Activated naive CD4-positive, alpha-beta T cell treated with anti-CD3 and anti-CD28 coated beads, Interleukin-2, amount 10 ng/mL, durations not matched to agents 7 days and 5 days (primary cell): ENCODE results near the gene DCDC2.
"Not testable (repeated sequence)": the region's sequence is repeated elsewhere in the genome, so short reads cannot be mapped to it uniquely, and the experiment has no call there.

Experiments used
- CTCF ChIA-PET: fragments of 350-600 bp; sonication (Branson Sonifier 250); formaldehyde crosslinking; loops from one replicate; lab custom pipeline; 2021; ENCODE audit warnings: antibody characterized with exemption; lab: Charles Lee
- DNase-seq: peaks from one replicate; pipeline ENCODE4 v3.0.0-alpha.2; 2020
- H3K27ac Mint-ChIP-seq: one replicate; pipeline ENCODE4 v1.8.0; 2021; ENCODE audit warnings: mild to moderate bottlenecking, moderate library complexity, mixed read lengths
- H3K27me3 Mint-ChIP-seq: one replicate; pipeline ENCODE4 v1.8.0; 2021; ENCODE audit warnings: mild to moderate bottlenecking, mixed read lengths
- H3K36me3 Mint-ChIP-seq: one replicate; pipeline ENCODE4 v1.8.0; 2021; ENCODE audit warnings: mixed read lengths
- H3K4me1 Mint-ChIP-seq: one replicate; pipeline ENCODE4 v1.8.0; 2021; ENCODE audit warnings: mixed read lengths
- H3K4me3 Mint-ChIP-seq: one replicate; pipeline ENCODE4 v1.8.0; 2021; ENCODE audit warnings: mild to moderate bottlenecking, moderate library complexity, mixed read lengths
- H3K9me3 Mint-ChIP-seq: one replicate; pipeline ENCODE4 v1.8.0; 2021; ENCODE audit warnings: mixed read lengths

DCDC2 gene

GRCh38 chr6:24325978-24326377, 31.9 kb downstream of the DCDC2 start:
- CTCF ChIA-PET = no interaction called here
- no peak overlapping the region for H3K4me3 Mint-ChIP-seq
- no peaks in the 10 kb centered on the region for H3K27me3 Mint-ChIP-seq
- DNase-seq = no peak
- H3K27ac Mint-ChIP-seq = no peak overlapping the region
- no peaks in the 10 kb centered on the region for H3K36me3 Mint-ChIP-seq
- H3K9me3 Mint-ChIP-seq = no peaks in the 10 kb centered on the region
- no peaks in the 10 kb centered on the region for H3K4me1 Mint-ChIP-seq

GRCh38 chr6:24324617-24325016, 33.2 kb downstream of the DCDC2 start:
- H3K27ac Mint-ChIP-seq = no peak overlapping the region
- no peak for DNase-seq

GRCh38 chr6:24323632-24324337, 34.1 kb downstream of the DCDC2 start:
- CTCF ChIA-PET = no interaction called here
- no peak overlapping the region for H3K4me3 Mint-ChIP-seq
- H3K36me3 Mint-ChIP-seq = no peaks in the 10 kb centered on the region
- H3K27ac Mint-ChIP-seq = no peak overlapping the region
- H3K4me1 Mint-ChIP-seq = no peaks in the 10 kb centered on the region
- H3K9me3 Mint-ChIP-seq = no peaks in the 10 kb centered on the region
- no peak for DNase-seq
- H3K27me3 Mint-ChIP-seq = no peaks in the 10 kb centered on the region

More at GRCh38 chr6:24324617-24325016, 33.2 kb downstream of the DCDC2 start:
- no peaks in the 10 kb centered on the region for H3K4me1 Mint-ChIP-seq
- no peaks in the 10 kb centered on the region for H3K27me3 Mint-ChIP-seq
- no peaks in the 10 kb centered on the region for H3K36me3 Mint-ChIP-seq
- CTCF ChIA-PET = no interaction called here
- no peak overlapping the region for H3K4me3 Mint-ChIP-seq
- H3K9me3 Mint-ChIP-seq = no peaks in the 10 kb centered on the region

GRCh38 chr6:24322924-24323323, 34.9 kb downstream of the DCDC2 start:
- CTCF ChIA-PET = no interaction called here
- Mint-ChIP-seq H3K4me3 (no peak overlapping the region), H3K36me3 (no peaks in the 10 kb centered on the region), H3K4me1 (no peaks in the 10 kb centered on the region), H3K9me3 (no peaks in the 10 kb centered on the region), H3K27ac (no peak overlapping the region), H3K27me3 (no peaks in the 10 kb centered on the region)
- DNase-seq = no peak

- H3K27ac Mint-ChIP-seq, H3K9me3 Mint-ChIP-seq, CTCF ChIA-PET, H3K4me1 Mint-ChIP-seq, H3K36me3 Mint-ChIP-seq, H3K27me3 Mint-ChIP-seq, H3K4me3 Mint-ChIP-seq, DNase-seq: not testable (repeated sequence)
Measured at GRCh38 chr6:24322446-24322845, 35.4 kb downstream of the DCDC2 start.

- DNase-seq = no peak
- Mint-ChIP-seq H3K27me3 (no peaks in the 10 kb centered on the region), H3K27ac (no peak overlapping the region), H3K4me1 (no peaks in the 10 kb centered on the region), H3K4me3 (no peak overlapping the region), H3K9me3 (no peaks in the 10 kb centered on the region), H3K36me3 (no peaks in the 10 kb centered on the region)
- CTCF ChIA-PET = no interaction called here
Measured at GRCh38 chr6:24321538-24322162, 36.2 kb downstream of the DCDC2 start.

GRCh38 chr6:24313251-24314141, 44.4 kb downstream of the DCDC2 start:
- CTCF ChIA-PET = interaction anchor here (1.0 to 1.2 kb wide), 2 partner anchors 14 to 30 kb away, joined by 3 read pairs; no protein-coding TSS in a partner anchor
- no peak overlapping the region for H3K27ac Mint-ChIP-seq
- no peak overlapping the region for H3K4me3 Mint-ChIP-seq
- peaks cover 6% of the 10 kb centered on the region for H3K9me3 Mint-ChIP-seq
- DNase-seq = no peak
- H3K4me1 Mint-ChIP-seq = no peaks in the 10 kb centered on the region
- peaks cover 25% of the 10 kb centered on the region for H3K27me3 Mint-ChIP-seq
- H3K36me3 Mint-ChIP-seq = no peaks in the 10 kb centered on the region

GRCh38 chr6:24311775-24312174, 46.1 kb downstream of the DCDC2 start:
- H3K4me1 Mint-ChIP-seq, CTCF ChIA-PET, H3K27ac Mint-ChIP-seq, DNase-seq, H3K9me3 Mint-ChIP-seq, H3K36me3 Mint-ChIP-seq, H3K4me3 Mint-ChIP-seq: not testable (repeated sequence)
- peaks cover 34% of the 10 kb centered on the region for H3K27me3 Mint-ChIP-seq

GRCh38 chr6:24307881-24308280, 50.0 kb downstream of the DCDC2 start:
- DNase-seq = no peak
- H3K4me1 Mint-ChIP-seq = no peaks in the 10 kb centered on the region
- peaks cover 23% of the 10 kb centered on the region for H3K27me3 Mint-ChIP-seq
- CTCF ChIA-PET = no interaction called here
- H3K4me3 Mint-ChIP-seq = no peak overlapping the region
- no peaks in the 10 kb centered on the region for H3K36me3 Mint-ChIP-seq
- peaks cover 6% of the 10 kb centered on the region for H3K9me3 Mint-ChIP-seq
- H3K27ac Mint-ChIP-seq = no peak overlapping the region

GRCh38 chr6:24306936-24307335, 50.9 kb downstream of the DCDC2 start:
- Mint-ChIP-seq H3K27me3 (peaks cover 21% of the 10 kb centered on the region), H3K27ac (no peak overlapping the region), H3K9me3 (peaks cover 4% of the 10 kb centered on the region), H3K4me1 (no peaks in the 10 kb centered on the region), H3K4me3 (no peak overlapping the region), H3K36me3 (no peaks in the 10 kb centered on the region)
- CTCF ChIA-PET = no interaction called here
- no peak for DNase-seq

- H3K9me3 Mint-ChIP-seq = no peaks in the 10 kb centered on the region
- H3K27ac Mint-ChIP-seq = no peak overlapping the region
- peaks cover 17% of the 10 kb centered on the region for H3K27me3 Mint-ChIP-seq
- CTCF ChIA-PET = no interaction called here
- no peak overlapping the region for H3K4me3 Mint-ChIP-seq
- H3K36me3 Mint-ChIP-seq = no peaks in the 10 kb centered on the region
- no peaks in the 10 kb centered on the region for H3K4me1 Mint-ChIP-seq
- no peak for DNase-seq
Measured at GRCh38 chr6:24306038-24306437, 51.8 kb downstream of the DCDC2 start.

GRCh38 chr6:24296944-24297343, 60.9 kb downstream of the DCDC2 start:
- H3K36me3 Mint-ChIP-seq = no peaks in the 10 kb centered on the region

GRCh38 chr6:24293852-24294251, 64.0 kb downstream of the DCDC2 start:
- not testable (repeated sequence) for H3K9me3 Mint-ChIP-seq, H3K27ac Mint-ChIP-seq, H3K4me3 Mint-ChIP-seq, H3K27me3 Mint-ChIP-seq, DNase-seq, H3K4me1 Mint-ChIP-seq, H3K36me3 Mint-ChIP-seq
- CTCF ChIA-PET = interaction anchor here (1.4 kb wide), 1 partner anchor 11 kb away, joined by 4 read pairs; no protein-coding TSS in a partner anchor

More at GRCh38 chr6:24296944-24297343, 60.9 kb downstream of the DCDC2 start:
- H3K27ac Mint-ChIP-seq = no peak overlapping the region
- no peak overlapping the region for H3K4me3 Mint-ChIP-seq
- peaks cover 4% of the 10 kb centered on the region for H3K9me3 Mint-ChIP-seq
- CTCF ChIA-PET = no interaction called here
- no peaks in the 10 kb centered on the region for H3K4me1 Mint-ChIP-seq
- H3K27me3 Mint-ChIP-seq = no peaks in the 10 kb centered on the region
- DNase-seq = no peak

- Mint-ChIP-seq H3K4me1 (peaks cover 8% of the 10 kb centered on the region), H3K27ac (no peak overlapping the region), H3K9me3 (no peaks in the 10 kb centered on the region), H3K4me3 (no peak overlapping the region), H3K36me3 (no peaks in the 10 kb centered on the region), H3K27me3 (no peaks in the 10 kb centered on the region)
- CTCF ChIA-PET = no interaction called here
- no peak for DNase-seq
Measured at GRCh38 chr6:24287239-24287638, 70.6 kb downstream of the DCDC2 start.
